Retinal pigment epithelial cell (primary cell): ENCODE data around the gene TLE5.

Experiments
- DNase-seq: peaks from one replicate; pipeline ENCODE4 v3.0.0-alpha.2; 2010; ENCODE audit warnings: low read depth
- H3K4me3 ChIP-seq: 2 replicates; pipeline ENCODE4 v1.5.1; 2011; ENCODE audit warnings: mild to moderate bottlenecking, low read length, control low read depth, moderate library complexity
- TF ChIP-seq, protein P1 (sequence below): conservative IDR thresholded peaks from 2 replicates; pipeline ENCODE4 v1.5.1; 2011; ENCODE audit warnings: low read depth, low read length, control low read depth, inconsistent platforms

TLE5 gene

DNA sequence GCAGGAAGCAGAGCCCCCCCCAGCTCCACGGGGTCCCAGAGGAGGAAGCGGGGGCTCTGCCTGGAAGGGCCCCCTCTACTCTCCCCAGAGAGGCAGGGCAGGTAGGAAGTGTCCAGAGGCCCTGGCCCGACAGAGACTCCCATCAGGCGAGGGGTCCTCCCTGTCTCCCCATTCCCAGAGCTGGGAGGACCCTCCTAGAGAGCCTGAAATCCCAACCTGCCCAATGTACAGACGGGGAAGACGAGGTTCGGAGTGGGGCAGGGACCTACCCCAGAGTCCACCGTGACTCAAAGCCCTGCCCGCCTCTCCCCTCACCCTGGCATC lies 34.4 kb downstream of the TLE5 start:
- no peak for DNase-seq
- H3K4me3 ChIP-seq, result no peak overlapping the region
- TF ChIP-seq, protein P1, sequence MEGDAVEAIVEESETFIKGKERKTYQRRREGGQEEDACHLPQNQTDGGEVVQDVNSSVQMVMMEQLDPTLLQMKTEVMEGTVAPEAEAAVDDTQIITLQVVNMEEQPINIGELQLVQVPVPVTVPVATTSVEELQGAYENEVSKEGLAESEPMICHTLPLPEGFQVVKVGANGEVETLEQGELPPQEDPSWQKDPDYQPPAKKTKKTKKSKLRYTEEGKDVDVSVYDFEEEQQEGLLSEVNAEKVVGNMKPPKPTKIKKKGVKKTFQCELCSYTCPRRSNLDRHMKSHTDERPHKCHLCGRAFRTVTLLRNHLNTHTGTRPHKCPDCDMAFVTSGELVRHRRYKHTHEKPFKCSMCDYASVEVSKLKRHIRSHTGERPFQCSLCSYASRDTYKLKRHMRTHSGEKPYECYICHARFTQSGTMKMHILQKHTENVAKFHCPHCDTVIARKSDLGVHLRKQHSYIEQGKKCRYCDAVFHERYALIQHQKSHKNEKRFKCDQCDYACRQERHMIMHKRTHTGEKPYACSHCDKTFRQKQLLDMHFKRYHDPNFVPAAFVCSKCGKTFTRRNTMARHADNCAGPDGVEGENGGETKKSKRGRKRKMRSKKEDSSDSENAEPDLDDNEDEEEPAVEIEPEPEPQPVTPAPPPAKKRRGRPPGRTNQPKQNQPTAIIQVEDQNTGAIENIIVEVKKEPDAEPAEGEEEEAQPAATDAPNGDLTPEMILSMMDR, result no peak

DNA sequence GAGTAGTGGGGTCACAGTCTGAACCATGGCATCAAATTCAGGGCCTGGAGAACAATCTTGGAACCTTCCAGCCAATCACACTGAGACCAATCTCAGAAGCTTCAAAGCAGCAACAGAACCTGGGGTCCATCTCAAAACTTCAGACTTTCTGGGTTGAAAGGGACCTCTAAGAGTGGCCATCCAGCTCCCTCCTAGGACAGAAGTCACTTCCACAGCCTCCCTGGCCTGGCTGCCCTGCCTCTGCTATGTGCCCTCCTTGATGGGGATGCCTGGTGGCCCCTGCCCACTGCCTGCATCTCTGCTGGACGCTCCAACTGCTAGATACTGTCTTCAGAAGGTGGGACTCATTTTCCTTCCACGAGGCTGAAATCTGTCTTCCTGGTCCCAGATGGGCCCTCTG lies 35.0 kb downstream of the TLE5 start:
- TF ChIP-seq, protein P1, result no peak
- DNase-seq, result no peak
- H3K4me3 ChIP-seq, result no peak overlapping the region

DNA sequence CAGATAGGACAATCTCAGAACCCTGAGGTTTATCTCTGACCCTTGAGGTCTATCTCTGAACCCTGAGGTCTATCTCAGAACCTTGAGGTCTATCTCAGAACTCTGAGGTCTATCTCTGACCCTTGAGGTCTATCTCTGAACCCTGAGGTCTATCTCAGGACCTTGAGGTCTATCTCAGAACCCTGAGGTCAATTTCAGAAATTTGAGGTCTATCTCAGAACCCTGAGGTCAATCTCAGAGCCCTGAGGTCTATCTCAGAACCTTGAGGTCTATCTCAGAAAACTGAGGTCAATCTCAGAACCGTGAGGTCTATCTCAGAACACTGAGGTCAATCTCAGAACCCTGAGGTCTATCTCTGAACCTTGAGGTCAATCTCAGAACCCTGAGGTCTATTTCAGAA lies 35.5 kb downstream of the TLE5 start:
- H3K4me3 ChIP-seq, result no peak overlapping the region
- no peak for DNase-seq
- TF ChIP-seq, protein P1, result no peak

DNA sequence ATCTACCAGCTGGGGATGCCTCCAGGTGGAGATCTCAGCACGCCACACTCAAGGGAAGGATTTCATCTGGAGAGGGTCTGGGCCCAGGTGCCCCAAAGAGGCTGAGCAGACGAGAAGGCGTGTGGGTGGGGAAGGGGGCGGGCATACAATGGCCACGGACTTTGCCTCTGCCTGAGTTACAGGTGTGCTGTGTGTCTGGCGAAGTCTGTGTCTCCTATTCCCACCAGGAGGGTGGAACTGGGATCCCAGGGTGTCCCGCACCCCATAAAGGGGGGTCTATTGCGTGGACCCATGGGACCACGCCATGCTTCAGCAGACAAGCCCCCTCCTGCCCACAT lies 36.8 kb downstream of the TLE5 start:
- TF ChIP-seq, protein P1, result no peak
- DNase-seq, result no peak
- H3K4me3 ChIP-seq, result no peak overlapping the region

DNA sequence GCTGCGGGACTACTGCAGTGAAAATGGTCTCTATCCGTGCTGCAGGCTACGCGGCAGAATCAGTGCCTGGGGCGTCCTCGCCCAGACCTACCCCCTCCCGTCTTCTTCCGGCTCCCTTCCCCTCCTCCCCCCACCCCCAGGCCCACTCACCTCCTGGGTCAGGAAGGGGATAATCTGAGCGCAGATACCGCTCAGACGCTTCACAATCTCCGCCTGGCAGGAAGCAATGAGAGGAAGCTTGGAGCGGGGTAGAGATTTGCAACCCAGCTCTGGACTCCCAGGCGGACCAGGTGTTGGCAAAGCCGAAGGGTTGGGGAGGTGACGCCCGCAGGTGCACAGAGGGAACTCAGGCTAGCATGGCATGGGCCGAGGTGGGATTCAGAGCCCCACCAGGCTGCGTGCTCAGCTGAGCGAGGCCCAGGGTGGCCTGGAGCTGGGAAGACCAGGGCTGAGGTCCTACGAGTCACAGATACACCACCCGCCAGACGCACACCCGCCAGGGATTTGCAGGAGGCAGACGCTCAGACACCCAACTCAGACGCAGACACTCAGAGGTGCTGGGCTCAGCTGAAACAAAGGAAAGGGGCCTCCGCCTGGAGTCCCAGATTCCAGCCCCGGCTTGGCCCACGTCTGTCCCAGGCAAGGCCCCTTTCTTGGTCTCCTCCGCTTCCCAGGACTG lies 37.3 kb downstream of the TLE5 start:
- H3K4me3 ChIP-seq, result no peak overlapping the region
- no peak for DNase-seq
- TF ChIP-seq, protein P1, result no peak

DNA sequence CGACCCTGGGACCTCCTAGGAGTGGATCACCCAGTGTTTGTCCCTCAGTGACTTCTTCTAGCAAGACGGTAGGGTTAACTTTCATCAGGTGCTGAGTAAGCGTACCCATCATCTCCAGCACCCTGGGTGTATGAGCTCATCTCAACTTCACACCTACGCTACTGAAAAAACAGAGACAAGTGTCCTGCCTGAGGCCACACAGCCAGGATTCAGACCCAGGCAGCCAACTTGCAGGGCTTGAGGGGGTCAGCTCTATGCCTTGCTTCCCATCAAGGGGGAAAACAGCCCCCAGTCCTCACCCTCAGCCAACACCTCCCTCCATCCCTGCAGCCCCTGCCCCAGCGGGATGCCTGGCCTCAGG lies 37.8 kb downstream of the TLE5 start:
- TF ChIP-seq, protein P1, result no peak
- DNase-seq, result no peak
- H3K4me3 ChIP-seq, result no peak overlapping the region

DNA sequence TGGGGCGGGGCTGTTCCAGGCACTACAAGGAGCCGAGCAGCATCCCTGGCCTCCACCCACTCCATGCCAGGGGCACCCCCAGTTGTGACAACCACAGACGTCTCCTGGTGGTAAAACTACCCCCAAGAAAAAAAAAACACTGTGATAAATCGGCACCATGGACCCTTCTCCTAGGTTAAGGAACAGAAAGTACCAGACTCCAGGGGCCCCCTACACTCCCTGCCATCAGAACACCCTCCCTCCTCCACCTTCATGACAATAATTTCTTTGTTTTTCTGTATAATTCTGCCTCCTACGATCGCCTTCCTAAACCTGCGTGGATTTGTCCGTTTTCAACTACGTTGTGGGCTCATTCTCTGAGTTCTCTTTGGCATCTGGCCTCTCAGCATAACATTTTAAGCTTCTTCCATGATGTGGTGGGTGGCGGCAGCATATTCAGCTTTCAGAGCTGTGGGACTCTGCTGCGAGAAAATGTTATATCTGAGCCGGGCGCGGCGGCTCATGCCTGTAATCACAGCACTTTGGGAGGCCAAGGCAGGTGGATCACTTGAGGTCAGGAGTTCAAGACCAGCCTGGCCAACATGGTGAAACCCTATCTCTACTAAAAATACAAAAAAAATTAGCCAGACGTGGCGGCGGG lies 41.9 kb downstream of the TLE5 start:
- TF ChIP-seq, protein P1, result no peak
- DNase-seq, result no peak
- no peak overlapping the region for H3K4me3 ChIP-seq
